Trophoblast cell (in vitro differentiated cells and primary cell): ENCODE results near the gene TSEN54.

Experiments
- DNase-seq, 2 donors: peaks; one replicate each; pipeline ENCODE4 v3.0.0-alpha.2; 2016
- H2AFZ ChIP-seq: 2 replicates; pipeline ENCODE4 v1.6.1; 2013; ENCODE audit warnings: low read length, moderate library complexity, mild to moderate bottlenecking; ENCODE audit not compliant: insufficient read depth, poor library complexity
- H2AK5ac ChIP-seq: 2 replicates; pipeline ENCODE4 v1.6.1; 2013; ENCODE audit warnings: mild to moderate bottlenecking, low read length
- H2BK120ac ChIP-seq: 2 replicates; pipeline ENCODE4 v1.6.1; 2013; ENCODE audit warnings: low read length, mild to moderate bottlenecking, moderate library complexity; ENCODE audit not compliant: insufficient read depth, poor library complexity
- H2BK12ac ChIP-seq: 2 replicates; pipeline ENCODE4 v1.6.1; 2013; ENCODE audit warnings: mild to moderate bottlenecking, low read length, moderate library complexity
- H2BK5ac ChIP-seq: 2 replicates; pipeline ENCODE4 v1.6.1; 2013; ENCODE audit warnings: low read length, low read depth, moderate library complexity, mild to moderate bottlenecking; ENCODE audit not compliant: poor library complexity
- H3K14ac ChIP-seq: 2 replicates; pipeline ENCODE4 v1.6.1; 2013; ENCODE audit warnings: mild to moderate bottlenecking, low read length
- H3K18ac ChIP-seq: 2 replicates; pipeline ENCODE4 v1.6.1; 2013; ENCODE audit warnings: mild to moderate bottlenecking, low read length
- H3K23ac ChIP-seq: 2 replicates; pipeline ENCODE4 v1.6.1; 2013; ENCODE audit warnings: low read length
- H3K27ac ChIP-seq: 2 replicates; pipeline ENCODE4 v1.5.1; 2013; ENCODE audit warnings: low read depth, mild to moderate bottlenecking, inconsistent platforms, low read length, moderate library complexity
- H3K27me3 ChIP-seq: 2 replicates; pipeline ENCODE4 v1.6.1; 2013; ENCODE audit warnings: inconsistent platforms, mild to moderate bottlenecking, low read length, moderate library complexity; ENCODE audit not compliant: insufficient read depth
- H3K36me3 ChIP-seq, 2 experiments: 1 replicate in 1 of 2; 2 replicates in 1 of 2; pipeline ENCODE4 v1.6.1; 2013; ENCODE audit warnings: low read length in 2 of 2, mild to moderate bottlenecking in 2 of 2, moderate library complexity in 1 of 2; ENCODE audit not compliant: insufficient read depth in 2 of 2, control insufficient read depth in 1 of 2
- H3K4ac ChIP-seq: 2 replicates; pipeline ENCODE4 v1.6.1; 2013; ENCODE audit warnings: low read depth, mild to moderate bottlenecking, low read length, moderate library complexity
- H3K4me1 ChIP-seq, 2 experiments: 1 replicate in 1 of 2; 2 replicates in 1 of 2; pipeline ENCODE4 v1.6.1; 2013; ENCODE audit warnings: low read length in 2 of 2, mild to moderate bottlenecking in 2 of 2, moderate library complexity in 1 of 2; ENCODE audit not compliant: insufficient read depth in 2 of 2, control insufficient read depth in 1 of 2
- H3K4me2 ChIP-seq: 2 replicates; pipeline ENCODE4 v1.6.1; 2013; ENCODE audit warnings: inconsistent platforms, mild to moderate bottlenecking, low read length, moderate library complexity
- H3K4me3 ChIP-seq: 2 replicates; pipeline ENCODE4 v1.5.1; 2013; ENCODE audit warnings: mild to moderate bottlenecking, low read depth, low read length, inconsistent platforms
- H3K79me1 ChIP-seq: one replicate; pipeline ENCODE4 v1.6.1; 2013; ENCODE audit warnings: low read length
- H3K79me2 ChIP-seq: 2 replicates; pipeline ENCODE4 v1.6.1; 2013; ENCODE audit warnings: low read length, mild to moderate bottlenecking; ENCODE audit not compliant: control insufficient read depth, insufficient read depth, poor library complexity
- H3K9ac ChIP-seq: 2 replicates; pipeline ENCODE4 v1.6.1; 2013; ENCODE audit warnings: mild to moderate bottlenecking, low read length
- H3K9me3 ChIP-seq: 2 replicates; pipeline ENCODE4 v1.6.1; 2013; ENCODE audit warnings: low read depth, mild to moderate bottlenecking, control low read depth, inconsistent platforms, low read length; ENCODE audit not compliant: insufficient read depth
- H4K12ac ChIP-seq: 2 replicates; pipeline ENCODE4 v1.6.1; 2013; ENCODE audit warnings: low read depth, mild to moderate bottlenecking, low read length, moderate library complexity
- H4K8ac ChIP-seq: 2 replicates; pipeline ENCODE4 v1.6.1; 2013; ENCODE audit warnings: low read depth, mild to moderate bottlenecking, low read length, moderate library complexity
- H4K91ac ChIP-seq: one replicate; pipeline ENCODE4 v1.6.1; 2013; ENCODE audit warnings: low read depth, mild to moderate bottlenecking, low read length, moderate library complexity
- WGBS: extraction: QIAGEN DNeasy Blood & Tissue Kit; methylation state at CpG from one replicate; pipeline ENCODE4 v1.1.7; 2013; ENCODE audit warnings: missing lambda C conversion rate; ENCODE audit not compliant: insufficient read length, insufficient coverage; ENCODE audit errors: extremely low coverage; 5-methylcytosine and 5-hydroxymethylcytosine counted together

TSEN54 gene

DNA sequence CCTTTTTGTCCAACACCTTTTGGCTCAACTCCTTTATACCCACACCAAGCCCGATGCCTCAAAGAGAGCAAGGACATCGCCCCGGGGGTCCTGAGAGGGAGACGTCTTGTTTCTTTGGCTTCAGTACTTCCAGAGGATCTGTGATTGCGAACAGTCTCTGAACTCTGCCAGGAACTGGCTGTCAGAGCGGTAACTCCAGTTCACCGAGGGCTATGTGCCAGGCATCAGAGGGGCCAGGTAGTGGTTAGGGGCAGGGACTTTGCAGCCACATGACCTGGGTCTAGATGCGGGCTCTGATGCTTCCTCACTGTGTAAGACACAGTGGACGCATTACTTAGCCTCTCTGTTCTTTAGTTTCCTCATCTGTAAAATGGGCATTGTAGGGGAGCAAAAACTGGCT, 30.8 kb downstream of the TSEN54 start:
- peaks cover 9% of the 10 kb centered on the region for H3K79me1 ChIP-seq
- H3K4me3 ChIP-seq = no peak overlapping the region
- no peaks in the 10 kb centered on the region for H3K27me3 ChIP-seq
- no peak overlapping the region for H3K18ac ChIP-seq
- no peak overlapping the region for H2BK5ac ChIP-seq
- no peak overlapping the region for H3K27ac ChIP-seq
- no peak overlapping the region for H3K9ac ChIP-seq
- H3K9me3 ChIP-seq = no peaks in the 10 kb centered on the region
- H3K4me1 ChIP-seq = peaks cover 21 to 51% of the 10 kb centered on the region in 2 experiments
- H2BK12ac ChIP-seq = no peak overlapping the region
- no peak overlapping the region for H4K12ac ChIP-seq
- WGBS = no CpG with 5 or more reads among the region's 9 CpGs
- no peak overlapping the region for H2AFZ ChIP-seq
- no peak overlapping the region for H4K8ac ChIP-seq
- H3K23ac ChIP-seq = no peak overlapping the region
- peaks cover 0 to 2% of the 10 kb centered on the region in 2 experiments for H3K36me3 ChIP-seq
- H3K4me2 ChIP-seq = no peak overlapping the region
- no peak overlapping the region for H3K14ac ChIP-seq
- DNase-seq = peak in 1 of 2 donors; percentile 36
- H3K79me2 ChIP-seq = no peaks in the 10 kb centered on the region
- H3K4ac ChIP-seq = no peak overlapping the region
- H4K91ac ChIP-seq = no peak overlapping the region
- H2BK120ac ChIP-seq = no peak overlapping the region
- H2AK5ac ChIP-seq = no peak overlapping the region

DNA sequence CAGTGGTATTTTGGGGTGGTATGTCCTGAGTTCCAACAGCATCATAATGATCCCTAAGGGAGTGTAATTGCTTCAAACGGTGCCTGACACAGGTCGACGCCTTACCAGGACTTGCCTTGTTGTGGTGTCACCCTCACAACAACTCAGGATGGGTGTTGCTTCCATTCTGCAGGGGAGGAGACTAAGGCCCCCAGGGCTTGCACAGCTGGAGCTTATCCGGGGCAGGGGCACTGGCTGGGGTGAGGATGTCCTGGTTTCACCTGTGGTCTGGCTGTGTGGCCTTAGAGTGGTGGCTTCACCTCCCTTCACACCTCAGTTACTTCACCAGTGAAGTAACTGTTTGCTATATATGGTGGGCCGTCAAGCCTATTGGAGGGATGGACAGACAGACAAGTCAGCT, 32.5 kb downstream of the TSEN54 start:
- H3K4me3 ChIP-seq = no peak overlapping the region
- peak overlapping the region; percentile 16 for H2BK12ac ChIP-seq
- no peak overlapping the region for H2BK5ac ChIP-seq
- no peak overlapping the region for H2BK120ac ChIP-seq
- peak overlapping the region; percentile 42 for H3K18ac ChIP-seq
- H3K36me3 ChIP-seq = peaks cover 0 to 2% of the 10 kb centered on the region in 2 experiments
- no peak overlapping the region for H4K91ac ChIP-seq
- peak overlapping the region; percentile 48 for H4K8ac ChIP-seq
- WGBS = no CpG with 5 or more reads among the region's 5 CpGs
- no peaks in the 10 kb centered on the region for H3K9me3 ChIP-seq
- H2AFZ ChIP-seq = no peak overlapping the region
- no peaks in the 10 kb centered on the region for H3K79me2 ChIP-seq
- H3K27me3 ChIP-seq = no peaks in the 10 kb centered on the region
- peak overlapping the region; percentile 25 for H3K4ac ChIP-seq
- no peak overlapping the region for H4K12ac ChIP-seq
- peak overlapping the region; percentile 74 for H2AK5ac ChIP-seq
- peaks cover 30 to 57% of the 10 kb centered on the region in 2 experiments for H3K4me1 ChIP-seq
- no peak for DNase-seq
- H3K27ac ChIP-seq = peak overlapping the region; percentile 55
- no peak overlapping the region for H3K9ac ChIP-seq
- H3K23ac ChIP-seq = no peak overlapping the region
- H3K14ac ChIP-seq = no peak overlapping the region
- no peak overlapping the region for H3K4me2 ChIP-seq
- peaks cover 17% of the 10 kb centered on the region for H3K79me1 ChIP-seq

DNA sequence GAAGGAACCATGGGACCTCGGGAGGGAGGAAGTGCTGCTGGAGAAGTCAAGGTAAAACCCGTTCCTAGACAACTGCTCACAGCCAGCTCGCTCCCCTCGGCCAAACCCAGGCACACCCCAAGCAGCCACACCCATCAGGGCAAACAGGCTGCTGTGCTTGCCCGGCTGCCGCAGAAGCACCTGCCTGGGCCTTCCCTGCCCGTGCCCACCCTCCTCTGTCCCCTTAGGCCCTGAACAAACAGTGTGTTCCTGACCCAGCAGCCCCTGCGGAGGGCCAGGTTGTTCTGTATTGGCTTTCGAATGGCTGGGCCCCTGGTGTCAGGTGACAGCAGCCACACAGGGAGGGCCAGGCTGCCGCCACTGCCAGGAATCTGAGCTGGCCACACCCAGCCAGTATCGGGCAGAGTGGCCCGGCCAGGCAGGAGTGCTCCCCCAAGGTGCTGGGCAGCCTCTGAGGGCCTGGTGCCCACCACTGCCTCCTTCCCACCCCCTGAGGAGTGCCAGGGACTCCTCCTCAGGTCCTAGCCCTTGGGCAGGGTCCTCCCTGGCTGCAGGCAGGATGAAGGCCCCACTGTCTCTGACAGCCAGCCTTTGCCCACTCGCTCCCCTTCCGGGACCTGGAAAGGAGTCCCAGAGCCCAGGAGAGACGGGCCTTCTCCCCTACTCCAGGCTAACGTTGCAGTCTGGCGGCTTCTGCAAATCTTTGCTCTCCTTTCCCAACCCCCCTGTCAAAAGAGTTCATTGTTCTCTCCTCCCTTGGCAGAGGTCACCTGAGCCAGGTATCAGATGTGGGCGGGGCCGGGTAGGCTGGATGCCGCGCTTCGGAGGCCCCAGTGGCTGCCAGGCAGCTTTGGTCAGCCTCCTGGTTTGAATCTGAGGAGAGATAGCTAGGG, 33.2 kb downstream of the TSEN54 start:
- DNase-seq = peak; percentile 17 to 45
- peak overlapping the region; percentile 85 for H2BK12ac ChIP-seq
- no peak overlapping the region for H3K4me3 ChIP-seq
- peak overlapping the region; percentile 0 for H3K4me2 ChIP-seq
- H4K12ac ChIP-seq = no peak overlapping the region
- H3K23ac ChIP-seq = no peak overlapping the region
- no peaks in the 10 kb centered on the region for H3K79me2 ChIP-seq
- peak overlapping the region; percentile 25 for H3K4ac ChIP-seq
- peaks cover 30 to 53% of the 10 kb centered on the region in 2 experiments for H3K4me1 ChIP-seq
- WGBS = no CpG with 5 or more reads among the region's 22 CpGs
- no peaks in the 10 kb centered on the region for H3K9me3 ChIP-seq
- peak overlapping the region; percentile 48 for H4K8ac ChIP-seq
- no peaks in the 10 kb centered on the region for H3K27me3 ChIP-seq
- peak overlapping the region; percentile 45 for H2BK5ac ChIP-seq
- peak overlapping the region; percentile 71 for H3K18ac ChIP-seq
- no peak overlapping the region for H3K9ac ChIP-seq
- peaks cover 0 to 2% of the 10 kb centered on the region in 2 experiments for H3K36me3 ChIP-seq
- peak overlapping the region; percentile 79 for H3K14ac ChIP-seq
- H3K27ac ChIP-seq = peak overlapping the region; percentile 55
- H2BK120ac ChIP-seq = peak overlapping the region; percentile 35
- peaks cover 17% of the 10 kb centered on the region for H3K79me1 ChIP-seq
- H2AFZ ChIP-seq = peak overlapping the region; percentile 32
- H2AK5ac ChIP-seq = peak overlapping the region; percentile 74
- H4K91ac ChIP-seq = peak overlapping the region; percentile 75

DNA sequence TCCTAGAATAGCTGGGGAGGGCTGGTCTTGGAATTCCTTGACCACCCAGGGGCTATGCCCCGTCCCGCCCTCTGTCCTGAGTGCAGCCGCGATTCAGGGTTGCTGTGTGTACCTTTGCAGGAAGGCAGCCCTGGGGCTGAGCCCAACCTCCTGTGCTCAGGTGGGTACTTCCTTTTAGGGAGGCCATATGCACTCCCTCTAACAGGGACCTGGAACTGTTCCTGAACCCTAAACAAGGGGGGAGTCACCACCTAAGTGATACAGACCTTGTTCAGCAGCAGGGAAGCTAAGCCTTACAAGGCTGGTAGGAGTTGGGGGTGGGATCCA, 33.8 kb downstream of the TSEN54 start:
- Histone ChIP-seq H3K4me2 (peak overlapping the region; percentile 0), H4K91ac (peak overlapping the region; percentile 64), H3K27ac (peak overlapping the region; percentile 55), H2AK5ac (no peak overlapping the region), H3K4me3 (no peak overlapping the region), H3K4ac (no peak overlapping the region), H3K18ac (no peak overlapping the region), H3K4me1 (peaks cover 30 to 49% of the 10 kb centered on the region in 2 experiments), H3K36me3 (peaks cover 0 to 2% of the 10 kb centered on the region in 2 experiments), H3K9me3 (no peaks in the 10 kb centered on the region), H3K9ac (no peak overlapping the region), H3K23ac (no peak overlapping the region), H4K12ac (no peak overlapping the region), H3K27me3 (no peaks in the 10 kb centered on the region), H3K79me1 (peaks cover 17% of the 10 kb centered on the region), H2BK12ac (peak overlapping the region; percentile 26), H2BK5ac (peak overlapping the region; percentile 40), H2AFZ (no peak overlapping the region), H3K14ac (no peak overlapping the region), H4K8ac (no peak overlapping the region), H3K79me2 (no peaks in the 10 kb centered on the region), H2BK120ac (no peak overlapping the region)
- no peak for DNase-seq
- no CpG with 5 or more reads among the region's 4 CpGs for WGBS
